H1 (cell line): ENCODE data around the gene CCDC88C.

Source experiments
- CHD2 ChIP-seq: IDR thresholded peaks from 2 replicates; pipeline ENCODE4 v1.6.1; 2012; ENCODE audit warnings: low read length, improper control_type of control experiment
- JUND ChIP-seq: IDR thresholded peaks from 2 replicates; pipeline ENCODE4 v1.6.1; 2011; ENCODE audit warnings: mild to moderate bottlenecking, improper control_type of control experiment, low read length
- POLR2A ChIP-seq, 2 experiments: IDR thresholded peaks; 1 replicate in 1 of 2; 2 replicates in 1 of 2; pipeline ENCODE4 v1.6.1; 2011; ENCODE audit warnings: low read depth in 2 of 2, low read length in 2 of 2, mild to moderate bottlenecking in 2 of 2; ENCODE audit errors: control extremely low read depth in 1 of 2
- SP1 ChIP-seq: IDR thresholded peaks from 2 replicates; pipeline ENCODE4 v1.6.1; 2011; ENCODE audit warnings: low read depth, low read length
- TCF12 ChIP-seq: IDR thresholded peaks from 2 replicates; pipeline ENCODE4 v1.6.1; 2011; ENCODE audit warnings: low read depth, mild to moderate bottlenecking, low read length
- TF ChIP-seq, protein P1 (sequence below), 3 experiments: IDR thresholded peaks; 1 replicate in 2 of 3; 2 replicates in 1 of 3; pipeline versions ENCODE4 v1.5.1 to v1.6.1; 2011; ENCODE audit warnings: low read length in 3 of 3, mild to moderate bottlenecking in 3 of 3, inconsistent platforms in 2 of 3, low read depth in 1 of 3, moderate library complexity in 1 of 3; ENCODE audit not compliant: insufficient read depth in 1 of 3; ENCODE audit errors: control extremely low read depth in 1 of 3

DNA sequence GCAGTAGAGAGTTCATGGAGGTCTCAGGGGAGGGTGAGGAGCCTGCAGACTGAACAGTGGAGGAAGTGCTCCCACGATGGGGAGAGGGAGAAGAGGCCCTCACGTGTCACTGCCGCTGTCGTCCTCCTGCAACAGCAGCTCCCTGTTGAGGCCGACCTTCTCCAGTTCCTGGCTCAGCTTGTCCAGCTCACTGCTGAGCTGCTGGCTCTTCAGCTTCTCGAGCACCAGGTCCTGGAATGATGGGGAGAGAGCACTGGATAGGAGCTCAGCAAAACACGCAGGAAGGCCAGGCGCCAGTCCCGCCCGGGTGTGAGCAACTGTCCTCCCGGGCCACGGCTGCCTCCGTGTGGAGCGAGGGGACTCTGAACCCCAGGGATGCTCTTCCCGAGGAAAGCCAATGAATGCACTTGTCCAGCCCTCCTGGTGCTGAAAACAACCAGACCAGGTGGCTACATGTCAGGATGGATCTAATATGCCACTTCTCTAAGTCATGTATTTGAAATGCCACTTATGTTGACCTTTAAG lies 107.8 kb downstream of the CCDC88C start:
- TF ChIP-seq, protein P1, sequence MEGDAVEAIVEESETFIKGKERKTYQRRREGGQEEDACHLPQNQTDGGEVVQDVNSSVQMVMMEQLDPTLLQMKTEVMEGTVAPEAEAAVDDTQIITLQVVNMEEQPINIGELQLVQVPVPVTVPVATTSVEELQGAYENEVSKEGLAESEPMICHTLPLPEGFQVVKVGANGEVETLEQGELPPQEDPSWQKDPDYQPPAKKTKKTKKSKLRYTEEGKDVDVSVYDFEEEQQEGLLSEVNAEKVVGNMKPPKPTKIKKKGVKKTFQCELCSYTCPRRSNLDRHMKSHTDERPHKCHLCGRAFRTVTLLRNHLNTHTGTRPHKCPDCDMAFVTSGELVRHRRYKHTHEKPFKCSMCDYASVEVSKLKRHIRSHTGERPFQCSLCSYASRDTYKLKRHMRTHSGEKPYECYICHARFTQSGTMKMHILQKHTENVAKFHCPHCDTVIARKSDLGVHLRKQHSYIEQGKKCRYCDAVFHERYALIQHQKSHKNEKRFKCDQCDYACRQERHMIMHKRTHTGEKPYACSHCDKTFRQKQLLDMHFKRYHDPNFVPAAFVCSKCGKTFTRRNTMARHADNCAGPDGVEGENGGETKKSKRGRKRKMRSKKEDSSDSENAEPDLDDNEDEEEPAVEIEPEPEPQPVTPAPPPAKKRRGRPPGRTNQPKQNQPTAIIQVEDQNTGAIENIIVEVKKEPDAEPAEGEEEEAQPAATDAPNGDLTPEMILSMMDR (IDR thresholded peaks at IDR 0.05; ENCODE audit: control extremely low read depth in 1 of 3, insufficient read depth in 1 of 3, low read depth in 1 of 3, low read length in 3 of 3), result no peak
- TF ChIP-seq TCF12 (no peak), CHD2 (no peak), JUND (no peak), POLR2A (IDR thresholded peaks at IDR 0.05; ENCODE audit: control extremely low read depth in 1 of 2, low read depth in 2 of 2, low read length in 2 of 2) (no peak), SP1 (no peak)
